Measurements from ENCODE around the gene TMEM222.

The TMEM222 gene

GRCh38 chr1:27358038-27358927, 36.3 kb downstream of the TMEM222 start:
- no peak for DNase-seq

- no peak for DNase-seq
Measured at GRCh38 chr1:27358928-27359313, 37.0 kb downstream of the TMEM222 start.

DNA sequence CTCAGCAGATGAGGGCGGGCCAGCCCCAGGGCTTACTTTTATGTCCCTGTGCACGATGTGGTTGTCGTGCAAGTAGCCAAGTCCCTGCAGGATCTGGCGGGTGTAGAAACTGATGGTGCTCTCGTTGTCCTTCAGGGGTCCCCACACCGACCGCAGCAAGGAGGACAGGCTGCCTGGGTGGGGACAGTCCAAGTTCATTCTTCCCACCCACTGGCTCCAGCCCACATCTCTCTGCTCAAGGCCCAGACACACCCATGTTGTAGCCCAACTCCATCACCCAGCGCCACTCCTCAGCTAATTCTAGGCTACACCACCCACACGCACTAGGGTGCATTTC, 37.8 kb downstream of the TMEM222 start:
- no peak for DNase-seq

GRCh38 chr1:27360159-27361043, 38.4 kb downstream of the TMEM222 start:
- peak in 3 of 51 donors; percentile 8 to 34 (median 24) for DNase-seq

GRCh38 chr1:27361044-27361402, 39.1 kb downstream of the TMEM222 start:
- no peak for DNase-seq

DNA sequence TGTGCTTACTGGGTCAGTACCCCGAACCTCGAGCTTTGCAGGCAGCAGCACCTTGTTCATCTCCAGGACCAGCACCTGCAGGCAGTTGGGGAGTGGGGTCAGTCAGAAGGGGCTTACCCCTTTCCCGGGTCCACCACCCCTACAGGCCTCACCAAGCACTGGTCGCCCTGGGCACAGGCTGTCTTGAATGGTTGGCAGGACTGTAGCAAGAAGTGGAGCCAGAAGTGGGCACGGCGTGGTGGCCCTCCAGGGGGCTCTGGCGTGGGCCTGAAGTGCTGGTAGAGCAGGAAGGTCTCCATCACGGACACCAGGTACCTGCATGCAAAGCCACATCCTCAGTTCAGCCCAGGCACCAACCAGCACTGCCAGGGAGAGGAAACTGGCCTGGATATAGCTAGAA, 39.6 kb downstream of the TMEM222 start:
- DNase-seq = no peak

- DNase-seq = no peak
Measured at GRCh38 chr1:27363766-27364695, 42.1 kb downstream of the TMEM222 start.

DNA sequence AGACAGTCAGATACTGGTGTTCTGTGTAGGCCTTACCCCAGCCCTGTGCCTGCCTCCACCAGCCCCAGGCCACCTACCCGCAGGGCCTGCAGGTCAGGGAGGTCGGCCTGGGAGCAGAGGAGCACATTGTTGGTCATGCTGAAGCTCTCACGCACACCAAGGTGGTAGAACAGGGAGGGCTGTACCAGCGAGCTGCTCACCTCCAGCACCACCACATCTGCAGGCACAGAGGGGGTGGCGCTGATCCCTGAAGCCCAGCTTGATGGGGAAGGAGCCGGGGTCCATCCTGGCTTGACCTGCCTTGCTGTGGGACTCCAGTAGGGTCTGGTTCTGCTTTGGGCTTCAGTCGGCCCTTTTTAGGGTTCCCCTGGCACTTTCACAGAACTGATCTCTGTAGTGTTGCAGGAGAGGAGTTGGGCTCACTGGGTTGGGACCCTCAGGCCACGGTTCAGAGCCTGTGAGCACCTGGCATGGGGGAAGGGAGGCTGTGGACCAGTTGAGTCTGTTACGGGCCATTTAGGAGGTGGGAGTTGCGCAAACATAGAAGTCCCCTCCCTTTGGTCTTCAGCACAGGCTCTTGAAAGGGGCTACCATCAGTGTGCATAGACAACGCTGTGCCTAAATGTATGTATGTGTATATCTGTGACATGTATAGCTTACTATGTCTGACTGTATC, 42.9 kb downstream of the TMEM222 start:
- DNase-seq = no peak

DNA sequence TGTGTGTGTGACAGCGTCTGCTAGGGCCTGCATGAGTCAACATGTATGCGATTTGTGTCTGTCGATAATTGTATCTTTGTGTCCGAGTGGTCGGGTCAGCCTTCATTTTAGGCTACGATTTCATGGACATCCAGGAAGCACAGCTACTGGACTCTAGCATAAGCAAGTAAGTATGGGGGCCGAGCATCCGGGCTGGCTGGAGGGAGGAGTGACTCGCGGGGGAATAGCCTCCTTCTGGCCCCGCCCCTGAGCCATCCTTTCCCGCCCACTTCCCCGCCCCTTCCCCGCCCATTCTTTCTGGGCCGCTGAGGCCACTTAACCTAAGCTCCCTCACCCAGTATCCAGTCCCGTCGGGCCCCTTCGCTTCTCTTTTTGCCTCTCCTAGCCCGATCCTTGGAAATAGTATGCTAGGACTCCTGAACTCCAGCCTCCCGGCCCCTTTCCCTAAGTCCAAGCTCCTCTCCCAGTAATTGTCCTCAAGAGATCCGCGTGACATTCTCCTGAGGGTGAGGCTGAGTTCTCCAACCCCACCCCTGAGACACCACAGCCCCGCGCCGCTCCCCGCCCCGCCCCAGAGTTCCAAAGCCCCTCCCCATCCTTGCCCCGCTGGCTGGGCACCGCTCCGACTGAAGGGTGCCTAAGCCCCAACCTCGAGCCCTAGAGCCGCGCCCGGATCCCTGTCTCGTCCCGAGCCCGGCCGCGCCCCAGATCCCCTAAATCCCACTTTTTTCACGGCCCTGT, 43.6 kb downstream of the TMEM222 start:
- peak; percentile 17 to 86 (median 66) for DNase-seq

- DNase-seq = peak in 33 of 51 donors; percentile 16 to 79 (median 50)
Measured at GRCh38 chr1:27366113-27366410, 44.1 kb downstream of the TMEM222 start.

DNA sequence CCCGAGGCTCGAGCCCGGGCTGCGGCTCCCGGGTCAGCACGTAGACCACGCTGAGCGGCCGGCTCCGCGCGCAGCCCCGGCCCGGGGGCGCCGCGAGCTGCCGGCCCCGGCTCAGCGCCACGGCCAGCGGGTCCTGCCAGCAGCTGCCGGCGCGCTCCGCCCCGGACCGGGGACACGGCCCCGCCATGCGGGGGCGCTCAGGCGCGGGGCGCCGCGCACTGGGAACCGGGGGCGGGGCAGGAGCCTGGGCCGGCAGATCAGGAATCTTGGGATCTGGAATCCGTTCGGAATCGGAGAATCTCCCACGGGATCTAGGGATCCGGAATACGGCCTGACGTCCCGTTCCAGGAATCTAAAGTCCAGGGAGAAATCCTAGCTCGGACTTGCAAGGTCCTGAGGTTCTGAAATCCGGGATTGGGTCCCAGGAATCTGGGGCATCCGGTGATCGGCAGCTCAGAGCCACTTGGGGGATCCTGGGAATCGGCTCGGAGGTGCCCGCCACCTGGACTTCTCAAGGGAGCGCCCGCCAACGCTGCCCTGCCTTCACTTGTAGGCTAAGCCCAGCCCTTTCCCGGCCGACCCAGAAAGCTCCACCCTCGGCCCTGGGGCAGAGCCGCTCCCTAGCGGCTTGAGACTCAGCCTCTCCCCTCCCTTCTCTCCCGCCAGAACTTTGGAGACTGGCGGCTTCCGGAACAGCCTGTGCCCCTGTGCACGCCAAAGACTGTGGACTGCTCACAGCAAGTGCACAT, 44.6 kb downstream of the TMEM222 start, which contains the start of gene MAP3K6:
Gene MAP3K6 (minus strand): TSS at position 551 of the 749 bp plus-strand sequence. CDS start 364 bp downstream, at position 187.
- peak in 39 of 51 donors; percentile 11 to 75 (median 45) for DNase-seq

DNA sequence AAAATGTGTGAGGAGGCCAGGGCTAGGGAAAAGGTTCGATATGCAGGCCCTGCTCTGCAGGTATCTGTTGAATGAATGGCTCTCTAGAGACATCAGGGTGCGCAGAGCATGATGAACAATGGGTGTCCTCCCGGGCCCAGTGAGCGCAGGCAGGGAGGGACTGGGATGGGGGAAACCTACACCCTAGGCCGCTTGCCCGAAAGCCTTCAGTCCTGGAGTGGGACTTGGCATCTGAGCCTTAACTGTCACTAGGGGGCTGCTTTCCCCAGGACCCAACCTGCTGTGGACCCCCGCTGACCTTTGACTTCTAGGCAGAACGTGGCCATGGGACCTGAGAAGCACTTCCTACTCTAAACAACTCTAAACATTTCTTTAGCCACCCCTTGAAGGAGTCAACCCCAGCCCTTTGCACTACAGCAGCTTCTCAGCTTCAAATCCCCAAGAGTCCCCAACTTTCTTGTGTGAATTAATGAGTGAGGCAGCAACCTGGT, 45.2 kb downstream of the TMEM222 start:
- no peak for DNase-seq

DNA sequence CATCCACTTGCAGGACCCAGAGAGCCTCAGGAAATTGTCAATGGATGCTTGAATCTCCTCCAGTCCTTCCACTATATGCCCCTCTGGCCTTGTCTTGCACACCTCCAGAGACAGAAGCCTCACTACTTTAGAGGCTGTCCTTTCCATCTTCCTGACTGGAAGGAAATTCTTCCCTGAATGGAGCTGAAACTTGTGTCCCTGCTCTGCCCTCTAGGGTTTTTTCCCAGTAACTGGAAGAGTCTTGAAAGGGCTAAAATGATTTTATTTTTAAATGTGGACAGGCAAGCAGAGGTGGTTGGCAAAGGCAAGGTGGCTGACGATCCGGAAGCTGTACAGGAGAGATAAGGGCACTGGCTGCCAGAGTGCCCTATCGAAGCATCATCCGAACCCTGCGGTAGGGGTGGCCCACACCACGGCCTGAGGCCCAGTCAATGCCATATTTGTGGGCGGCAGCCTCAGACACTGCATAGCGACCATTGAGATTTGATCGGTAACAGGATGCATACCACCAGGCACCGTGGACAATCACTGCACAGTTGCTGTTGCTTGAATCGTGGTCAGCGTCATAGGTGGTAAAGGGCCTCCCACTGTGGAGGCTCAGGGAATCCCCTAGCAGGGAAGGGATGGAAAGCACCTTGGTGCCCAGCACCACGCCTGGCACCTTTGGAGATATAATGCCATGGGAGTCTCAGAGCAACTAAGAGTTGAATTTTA, 47.1 kb downstream of the TMEM222 start:
- DNase-seq = no peak

DNA sequence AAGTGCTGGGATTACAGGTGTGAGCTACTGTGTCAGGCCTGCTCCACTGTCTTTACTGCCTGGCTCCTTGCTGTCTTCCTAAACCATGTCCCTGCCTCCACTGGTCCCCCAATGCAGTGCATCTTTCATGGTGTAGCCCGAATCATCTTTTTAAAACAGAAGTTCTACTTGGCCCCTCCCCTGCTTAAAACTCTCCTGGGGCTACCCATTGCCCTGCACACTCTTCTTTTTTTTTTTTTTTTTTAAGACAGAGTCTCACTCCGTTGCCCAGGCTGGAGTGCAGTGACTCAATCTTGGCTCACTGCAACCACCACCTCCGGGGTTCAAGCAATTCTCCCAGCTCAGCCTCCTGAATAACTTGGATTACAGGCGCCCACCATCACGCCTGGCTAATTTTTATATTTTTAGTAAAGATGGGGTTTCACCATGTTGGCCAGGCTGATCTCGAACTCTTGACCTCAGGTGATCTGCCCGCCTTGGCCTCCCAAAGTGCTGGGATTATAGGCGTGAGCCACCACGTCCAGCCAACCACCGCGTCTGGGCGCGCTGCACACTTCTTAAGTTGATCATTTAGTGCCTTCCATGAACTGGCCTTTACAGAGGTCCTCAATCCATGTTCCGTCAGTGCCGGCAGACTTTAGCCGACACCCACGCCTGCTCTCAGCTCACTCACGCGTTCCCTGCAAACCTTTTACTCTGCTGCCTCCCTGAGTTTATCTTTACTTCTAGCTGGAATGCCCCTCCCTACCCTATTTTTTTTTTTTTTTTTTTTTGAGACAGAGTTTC, 50.3 kb downstream of the TMEM222 start:
- DNase-seq = no peak

GRCh38 chr1:27372808-27373690, 51.1 kb downstream of the TMEM222 start:
- no peak for DNase-seq

GRCh38 chr1:27374362-27375086, 52.6 kb downstream of the TMEM222 start, which contains the start of gene FCN3:
Gene FCN3 (minus strand): TSS chr1:27374824. CDS start chr1:27374818, 6 bp downstream.
- DNase-seq = no peak
